GM23338 (cell line): Measurements from ENCODE around the gene CTDSPL. TPM values are rescaled to one million over a fixed set of nuclear protein-coding genes. Genes with fewer than 3 reads are reported as not detected.

Experiments
- ATAC-seq: fragments of 200-7000 bp; cut with Tn5 transposase; 3 replicates; pipeline ENCODE4 v1.9.1; 2020
- DNase-seq: peaks from one replicate; pipeline ENCODE4 v3.0.0-alpha.2; 2015; ENCODE audit warnings: low spot score
- H2AFZ ChIP-seq: fragments of 200-600 bp; sonication (generic); 2 replicates; pipeline ENCODE4 v1.8.0; 2016; ENCODE audit warnings: antibody characterized with exemption, mild to moderate bottlenecking, moderate library complexity
- H3F3A ChIP-seq: fragments of 200-600 bp; sonication (generic); replicated peaks from 2 replicates; pipeline ENCODE4 v1.8.0; 2017; ENCODE audit warnings: antibody characterized with exemption, mixed run types, low read depth
- H3K27ac ChIP-seq: fragments of 200-600 bp; sonication (generic); 2 replicates; pipeline ENCODE4 v1.6.1; 2016; ENCODE audit warnings: low read depth
- H3K27me3 ChIP-seq: fragments of 200-600 bp; sonication (generic); 2 replicates; pipeline ENCODE4 v1.8.0; 2016; ENCODE audit warnings: mild to moderate bottlenecking, mixed run types, moderate library complexity; ENCODE audit not compliant: insufficient read depth
- H3K36me3 ChIP-seq: fragments of 200-600 bp; sonication (generic); 2 replicates; pipeline ENCODE4 v1.8.0; 2016; ENCODE audit warnings: mild to moderate bottlenecking; ENCODE audit not compliant: insufficient read depth
- H3K4me1 ChIP-seq: fragments of 200-600 bp; sonication (generic); 2 replicates; pipeline ENCODE4 v1.8.0; 2016; ENCODE audit warnings: mild to moderate bottlenecking, moderate library complexity; ENCODE audit not compliant: insufficient read depth
- H3K4me2 ChIP-seq: fragments of 200-600 bp; sonication (generic); 2 replicates; pipeline ENCODE4 v1.7.1; 2017; ENCODE audit warnings: mixed run types
- H3K4me3 ChIP-seq: fragments of 200-600 bp; sonication (generic); 2 replicates; pipeline ENCODE4 v1.6.1; 2016; ENCODE audit warnings: mixed run types
- H3K79me2 ChIP-seq: fragments of 200-600 bp; sonication (generic); replicated peaks from 2 replicates; pipeline ENCODE4 v1.8.0; 2017; ENCODE audit warnings: mild to moderate bottlenecking; ENCODE audit not compliant: insufficient read depth
- H3K9me2 ChIP-seq: fragments of 200-600 bp; sonication (generic); 2 replicates; pipeline ENCODE4 v1.8.0; 2017; ENCODE audit not compliant: insufficient read depth
- H4K20me1 ChIP-seq: fragments of 200-600 bp; sonication (generic); replicated peaks from 2 replicates; pipeline ENCODE4 v1.8.0; 2017; ENCODE audit warnings: mild to moderate bottlenecking; ENCODE audit not compliant: insufficient read depth
- H3K27ac Mint-ChIP-seq: 2 replicates; pipeline ENCODE4 v1.8.0; 2020; ENCODE audit warnings: inconsistent platforms, mild to moderate bottlenecking, moderate library complexity, mixed read lengths
- H3K27me3 Mint-ChIP-seq: 3 replicates; pipeline ENCODE4 v1.8.0; 2022; ENCODE audit warnings: low read depth, mild to moderate bottlenecking, moderate library complexity, mixed read lengths, inconsistent platforms; ENCODE audit not compliant: insufficient read depth, poor library complexity
- H3K36me3 Mint-ChIP-seq: 3 replicates; pipeline ENCODE4 v1.8.0; 2021; ENCODE audit warnings: low read depth, mild to moderate bottlenecking, inconsistent platforms, moderate library complexity, mixed read lengths
- H3K4me1 Mint-ChIP-seq: 3 replicates; pipeline ENCODE4 v1.8.0; 2020; ENCODE audit warnings: mild to moderate bottlenecking, inconsistent platforms, mixed read lengths
- H3K4me3 Mint-ChIP-seq: 3 replicates; pipeline ENCODE4 v1.8.0; 2021; ENCODE audit warnings: moderate library complexity, mild to moderate bottlenecking, inconsistent platforms, mixed read lengths
- H3K9me3 Mint-ChIP-seq: 3 replicates; pipeline ENCODE4 v1.8.0; 2020; ENCODE audit warnings: moderate library complexity, mild to moderate bottlenecking, inconsistent platforms, mixed read lengths
- CREB1 ChIP-seq: fragments of 250-450 bp; sonication (Bioruptor Pico); IDR thresholded peaks from 2 replicates; pipeline ENCODE4 v1.5.0; 2020; ENCODE audit warnings: low read depth, mild to moderate bottlenecking, moderate library complexity
- EZH2 ChIP-seq: fragments of 200-600 bp; sonication (generic); IDR thresholded peaks from one replicate; pipeline ENCODE4 v1.8.0; 2017; ENCODE audit warnings: antibody characterized with exemption, mild to moderate bottlenecking, low read depth; ENCODE audit not compliant: unreplicated experiment
- JUNB ChIP-seq: IDR thresholded peaks from one replicate; pipeline ENCODE4 v1.6.1; 2016; ENCODE audit warnings: antibody characterized with exemption; ENCODE audit not compliant: unreplicated experiment
- POLR2AphosphoS5 ChIP-seq: IDR thresholded peaks from 2 replicates; pipeline ENCODE4 v1.6.1; 2016; ENCODE audit warnings: antibody characterized with exemption, low read depth
- STAT1 ChIP-seq: IDR thresholded peaks from one replicate; pipeline ENCODE4 v1.6.1; 2016; ENCODE audit warnings: antibody characterized with exemption; ENCODE audit not compliant: unreplicated experiment
- ZNF114 ChIP-seq: fragments of 250-450 bp; sonication (Bioruptor Pico); IDR thresholded peaks from 2 replicates; pipeline ENCODE4 v1.5.0; 2020; ENCODE audit warnings: mild to moderate bottlenecking, moderate library complexity
- ZNF331 ChIP-seq: fragments of 250-450 bp; sonication (Bioruptor Pico); IDR thresholded peaks from 2 replicates; pipeline ENCODE4 v1.5.0; 2020; ENCODE audit warnings: low read depth, mild to moderate bottlenecking, moderate library complexity
- polyA plus RNA-seq: library from polyadenylated mRNA; unstranded; fragments of >200 nt; fragmentation: Nextera tagmentation; extraction: Ambion mirVana; gene quantifications from 2 replicates; pipeline ENCODE4 v1.2.1, GENCODE V29; 2016
- total RNA-seq: library from RNA; depleted of rRNA; stranded (reverse); fragments of >200 nt; shearing (Covaris generic); gene quantifications from 2 replicates; pipeline ENCODE4 v1.2.3, GENCODE V29; 2014
- TF ChIP-seq, protein P1 (sequence below): fragments of 250-450 bp; sonication (Bioruptor Pico); IDR thresholded peaks from 2 replicates; pipeline ENCODE4 v1.5.0; 2020; ENCODE audit warnings: mild to moderate bottlenecking, moderate library complexity
- TF ChIP-seq, protein P2 (sequence below), 2 experiments: fragments of 200-600 bp in 1 of 2; sonication (generic) in 1 of 2; conservative IDR thresholded peaks; 2 replicates each; pipeline versions ENCODE4 v1.5.1 to v1.6.1; 2016 to 2017; ENCODE audit warnings: antibody characterized with exemption in 2 of 2, low read depth in 2 of 2, mild to moderate bottlenecking in 2 of 2, moderate library complexity in 1 of 2
- TF ChIP-seq, protein P3 (sequence below): IDR thresholded peaks from 2 replicates; pipeline ENCODE4 v1.6.1; 2016; ENCODE audit warnings: antibody characterized with exemption
- TF ChIP-seq, protein P4 (sequence below): IDR thresholded peaks from one replicate; pipeline ENCODE4 v1.6.1; 2018; ENCODE audit warnings: antibody characterized with exemption; ENCODE audit not compliant: unreplicated experiment

Gene CTDSPL
- total and polyA plus RNA-seq, 2 experiments from 2014 or later: 23.2 to 42.0 TPM

GRCh38 chr3:37836589-37836988 is 25.1 kb upstream of the CTDSPL start (continued):
- TF ChIP-seq, protein P1, sequence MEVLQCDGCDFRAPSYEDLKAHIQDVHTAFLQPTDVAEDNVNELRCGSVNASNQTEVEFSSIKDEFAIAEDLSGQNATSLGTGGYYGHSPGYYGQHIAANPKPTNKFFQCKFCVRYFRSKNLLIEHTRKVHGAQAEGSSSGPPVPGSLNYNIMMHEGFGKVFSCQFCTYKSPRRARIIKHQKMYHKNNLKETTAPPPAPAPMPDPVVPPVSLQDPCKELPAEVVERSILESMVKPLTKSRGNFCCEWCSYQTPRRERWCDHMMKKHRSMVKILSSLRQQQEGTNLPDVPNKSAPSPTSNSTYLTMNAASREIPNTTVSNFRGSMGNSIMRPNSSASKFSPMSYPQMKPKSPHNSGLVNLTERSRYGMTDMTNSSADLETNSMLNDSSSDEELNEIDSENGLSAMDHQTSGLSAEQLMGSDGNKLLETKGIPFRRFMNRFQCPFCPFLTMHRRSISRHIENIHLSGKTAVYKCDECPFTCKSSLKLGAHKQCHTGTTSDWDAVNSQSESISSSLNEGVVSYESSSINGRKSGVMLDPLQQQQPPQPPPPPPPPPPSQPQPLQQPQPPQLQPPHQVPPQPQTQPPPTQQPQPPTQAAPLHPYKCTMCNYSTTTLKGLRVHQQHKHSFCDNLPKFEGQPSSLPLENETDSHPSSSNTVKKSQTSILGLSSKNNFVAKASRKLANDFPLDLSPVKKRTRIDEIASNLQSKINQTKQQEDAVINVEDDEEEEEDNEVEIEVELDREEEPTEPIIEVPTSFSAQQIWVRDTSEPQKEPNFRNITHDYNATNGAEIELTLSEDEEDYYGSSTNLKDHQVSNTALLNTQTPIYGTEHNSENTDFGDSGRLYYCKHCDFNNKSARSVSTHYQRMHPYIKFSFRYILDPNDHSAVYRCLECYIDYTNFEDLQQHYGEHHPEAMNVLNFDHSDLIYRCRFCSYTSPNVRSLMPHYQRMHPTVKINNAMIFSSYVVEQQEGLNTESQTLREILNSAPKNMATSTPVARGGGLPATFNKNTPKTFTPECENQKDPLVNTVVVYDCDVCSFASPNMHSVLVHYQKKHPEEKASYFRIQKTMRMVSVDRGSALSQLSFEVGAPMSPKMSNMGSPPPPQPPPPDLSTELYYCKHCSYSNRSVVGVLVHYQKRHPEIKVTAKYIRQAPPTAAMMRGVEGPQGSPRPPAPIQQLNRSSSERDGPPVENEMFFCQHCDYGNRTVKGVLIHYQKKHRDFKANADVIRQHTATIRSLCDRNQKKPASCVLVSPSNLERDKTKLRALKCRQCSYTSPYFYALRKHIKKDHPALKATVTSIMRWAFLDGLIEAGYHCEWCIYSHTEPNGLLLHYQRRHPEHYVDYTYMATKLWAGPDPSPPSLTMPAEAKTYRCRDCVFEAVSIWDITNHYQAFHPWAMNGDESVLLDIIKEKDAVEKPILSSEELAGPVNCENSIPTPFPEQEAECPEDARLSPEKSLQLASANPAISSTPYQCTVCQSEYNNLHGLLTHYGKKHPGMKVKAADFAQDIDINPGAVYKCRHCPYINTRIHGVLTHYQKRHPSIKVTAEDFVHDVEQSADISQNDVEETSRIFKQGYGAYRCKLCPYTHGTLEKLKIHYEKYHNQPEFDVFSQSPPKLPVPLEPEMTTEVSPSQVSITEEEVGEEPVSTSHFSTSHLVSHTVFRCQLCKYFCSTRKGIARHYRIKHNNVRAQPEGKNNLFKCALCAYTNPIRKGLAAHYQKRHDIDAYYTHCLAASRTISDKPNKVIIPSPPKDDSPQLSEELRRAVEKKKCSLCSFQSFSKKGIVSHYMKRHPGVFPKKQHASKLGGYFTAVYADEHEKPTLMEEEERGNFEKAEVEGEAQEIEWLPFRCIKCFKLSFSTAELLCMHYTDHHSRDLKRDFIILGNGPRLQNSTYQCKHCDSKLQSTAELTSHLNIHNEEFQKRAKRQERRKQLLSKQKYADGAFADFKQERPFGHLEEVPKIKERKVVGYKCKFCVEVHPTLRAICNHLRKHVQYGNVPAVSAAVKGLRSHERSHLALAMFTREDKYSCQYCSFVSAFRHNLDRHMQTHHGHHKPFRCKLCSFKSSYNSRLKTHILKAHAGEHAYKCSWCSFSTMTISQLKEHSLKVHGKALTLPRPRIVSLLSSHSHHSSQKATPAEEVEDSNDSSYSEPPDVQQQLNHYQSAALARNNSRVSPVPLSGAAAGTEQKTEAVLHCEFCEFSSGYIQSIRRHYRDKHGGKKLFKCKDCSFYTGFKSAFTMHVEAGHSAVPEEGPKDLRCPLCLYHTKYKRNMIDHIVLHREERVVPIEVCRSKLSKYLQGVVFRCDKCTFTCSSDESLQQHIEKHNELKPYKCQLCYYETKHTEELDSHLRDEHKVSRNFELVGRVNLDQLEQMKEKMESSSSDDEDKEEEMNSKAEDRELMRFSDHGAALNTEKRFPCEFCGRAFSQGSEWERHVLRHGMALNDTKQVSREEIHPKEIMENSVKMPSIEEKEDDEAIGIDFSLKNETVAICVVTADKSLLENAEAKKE (CRISPR knock-in tag): no peak
- no peak for TF ChIP-seq JUNB
- TF ChIP-seq, protein P2, sequence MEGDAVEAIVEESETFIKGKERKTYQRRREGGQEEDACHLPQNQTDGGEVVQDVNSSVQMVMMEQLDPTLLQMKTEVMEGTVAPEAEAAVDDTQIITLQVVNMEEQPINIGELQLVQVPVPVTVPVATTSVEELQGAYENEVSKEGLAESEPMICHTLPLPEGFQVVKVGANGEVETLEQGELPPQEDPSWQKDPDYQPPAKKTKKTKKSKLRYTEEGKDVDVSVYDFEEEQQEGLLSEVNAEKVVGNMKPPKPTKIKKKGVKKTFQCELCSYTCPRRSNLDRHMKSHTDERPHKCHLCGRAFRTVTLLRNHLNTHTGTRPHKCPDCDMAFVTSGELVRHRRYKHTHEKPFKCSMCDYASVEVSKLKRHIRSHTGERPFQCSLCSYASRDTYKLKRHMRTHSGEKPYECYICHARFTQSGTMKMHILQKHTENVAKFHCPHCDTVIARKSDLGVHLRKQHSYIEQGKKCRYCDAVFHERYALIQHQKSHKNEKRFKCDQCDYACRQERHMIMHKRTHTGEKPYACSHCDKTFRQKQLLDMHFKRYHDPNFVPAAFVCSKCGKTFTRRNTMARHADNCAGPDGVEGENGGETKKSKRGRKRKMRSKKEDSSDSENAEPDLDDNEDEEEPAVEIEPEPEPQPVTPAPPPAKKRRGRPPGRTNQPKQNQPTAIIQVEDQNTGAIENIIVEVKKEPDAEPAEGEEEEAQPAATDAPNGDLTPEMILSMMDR (conservative IDR thresholded peaks at IDR 0.05; ENCODE audit: low read depth in 2 of 2): no peak
- no peak for TF ChIP-seq CREB1 (CRISPR knock-in tag)
- no peak for TF ChIP-seq ZNF114 (CRISPR knock-in tag)
- TF ChIP-seq, protein P3, sequence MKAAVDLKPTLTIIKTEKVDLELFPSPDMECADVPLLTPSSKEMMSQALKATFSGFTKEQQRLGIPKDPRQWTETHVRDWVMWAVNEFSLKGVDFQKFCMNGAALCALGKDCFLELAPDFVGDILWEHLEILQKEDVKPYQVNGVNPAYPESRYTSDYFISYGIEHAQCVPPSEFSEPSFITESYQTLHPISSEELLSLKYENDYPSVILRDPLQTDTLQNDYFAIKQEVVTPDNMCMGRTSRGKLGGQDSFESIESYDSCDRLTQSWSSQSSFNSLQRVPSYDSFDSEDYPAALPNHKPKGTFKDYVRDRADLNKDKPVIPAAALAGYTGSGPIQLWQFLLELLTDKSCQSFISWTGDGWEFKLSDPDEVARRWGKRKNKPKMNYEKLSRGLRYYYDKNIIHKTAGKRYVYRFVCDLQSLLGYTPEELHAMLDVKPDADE: no peak

GRCh38 chr3:37847689-37848088 is 14.0 kb upstream of the CTDSPL start:
- Mint-ChIP-seq H3K9me3 (no peaks in the 10 kb centered on the region), H3K36me3 (no peaks in the 10 kb centered on the region; the same call in 1 of the 3 replicates), H3K27ac (no peak overlapping the region), H3K27me3 (peaks cover 4% of the 10 kb centered on the region), H3K4me1 (peaks cover 15% of the 10 kb centered on the region), H3K4me3 (no peak overlapping the region)
- no peak overlapping the region for H3K4me3 ChIP-seq
- no peak overlapping the region for H3K4me2 ChIP-seq
- H3K4me1 ChIP-seq: peaks cover 22% of the 10 kb centered on the region
- H3K27me3 ChIP-seq: no peaks in the 10 kb centered on the region
- H3K36me3 ChIP-seq: peaks cover 4% of the 10 kb centered on the region; the same call in 1 of the 2 replicates
- no peaks in the 10 kb centered on the region for H3F3A ChIP-seq
- H4K20me1 ChIP-seq: no peaks in the 10 kb centered on the region
- 0 out of 2 replicates have a peak, but pooled peaks cover 5% of the 10 kb centered on the region for H3K9me2 ChIP-seq
- ATAC-seq (no peak), DNase-seq (no peak)
- H3K79me2 ChIP-seq: no peaks in the 10 kb centered on the region
- no peak overlapping the region for H3K27ac ChIP-seq
- no peak overlapping the region for H2AFZ ChIP-seq
- TF ChIP-seq, protein P4, sequence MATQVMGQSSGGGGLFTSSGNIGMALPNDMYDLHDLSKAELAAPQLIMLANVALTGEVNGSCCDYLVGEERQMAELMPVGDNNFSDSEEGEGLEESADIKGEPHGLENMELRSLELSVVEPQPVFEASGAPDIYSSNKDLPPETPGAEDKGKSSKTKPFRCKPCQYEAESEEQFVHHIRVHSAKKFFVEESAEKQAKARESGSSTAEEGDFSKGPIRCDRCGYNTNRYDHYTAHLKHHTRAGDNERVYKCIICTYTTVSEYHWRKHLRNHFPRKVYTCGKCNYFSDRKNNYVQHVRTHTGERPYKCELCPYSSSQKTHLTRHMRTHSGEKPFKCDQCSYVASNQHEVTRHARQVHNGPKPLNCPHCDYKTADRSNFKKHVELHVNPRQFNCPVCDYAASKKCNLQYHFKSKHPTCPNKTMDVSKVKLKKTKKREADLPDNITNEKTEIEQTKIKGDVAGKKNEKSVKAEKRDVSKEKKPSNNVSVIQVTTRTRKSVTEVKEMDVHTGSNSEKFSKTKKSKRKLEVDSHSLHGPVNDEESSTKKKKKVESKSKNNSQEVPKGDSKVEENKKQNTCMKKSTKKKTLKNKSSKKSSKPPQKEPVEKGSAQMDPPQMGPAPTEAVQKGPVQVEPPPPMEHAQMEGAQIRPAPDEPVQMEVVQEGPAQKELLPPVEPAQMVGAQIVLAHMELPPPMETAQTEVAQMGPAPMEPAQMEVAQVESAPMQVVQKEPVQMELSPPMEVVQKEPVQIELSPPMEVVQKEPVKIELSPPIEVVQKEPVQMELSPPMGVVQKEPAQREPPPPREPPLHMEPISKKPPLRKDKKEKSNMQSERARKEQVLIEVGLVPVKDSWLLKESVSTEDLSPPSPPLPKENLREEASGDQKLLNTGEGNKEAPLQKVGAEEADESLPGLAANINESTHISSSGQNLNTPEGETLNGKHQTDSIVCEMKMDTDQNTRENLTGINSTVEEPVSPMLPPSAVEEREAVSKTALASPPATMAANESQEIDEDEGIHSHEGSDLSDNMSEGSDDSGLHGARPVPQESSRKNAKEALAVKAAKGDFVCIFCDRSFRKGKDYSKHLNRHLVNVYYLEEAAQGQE: no peak
- TF ChIP-seq EZH2 (no peak), STAT1 (no peak), JUNB (no peak), ZNF114 (CRISPR knock-in tag) (no peak), ZNF331 (CRISPR knock-in tag) (no peak), POLR2AphosphoS5 (no peak), CREB1 (CRISPR knock-in tag) (no peak)
- TF ChIP-seq, protein P3: no peak
